Measurements from ENCODE around the gene ADGRG6. TPM values are rescaled to one million over a fixed set of nuclear protein-coding genes. Genes with fewer than 3 reads are reported as not detected.

The ADGRG6 gene
- total RNA-seq, 2 donors from 2014 or later, result 7.5 to 38.6 TPM

DNA sequence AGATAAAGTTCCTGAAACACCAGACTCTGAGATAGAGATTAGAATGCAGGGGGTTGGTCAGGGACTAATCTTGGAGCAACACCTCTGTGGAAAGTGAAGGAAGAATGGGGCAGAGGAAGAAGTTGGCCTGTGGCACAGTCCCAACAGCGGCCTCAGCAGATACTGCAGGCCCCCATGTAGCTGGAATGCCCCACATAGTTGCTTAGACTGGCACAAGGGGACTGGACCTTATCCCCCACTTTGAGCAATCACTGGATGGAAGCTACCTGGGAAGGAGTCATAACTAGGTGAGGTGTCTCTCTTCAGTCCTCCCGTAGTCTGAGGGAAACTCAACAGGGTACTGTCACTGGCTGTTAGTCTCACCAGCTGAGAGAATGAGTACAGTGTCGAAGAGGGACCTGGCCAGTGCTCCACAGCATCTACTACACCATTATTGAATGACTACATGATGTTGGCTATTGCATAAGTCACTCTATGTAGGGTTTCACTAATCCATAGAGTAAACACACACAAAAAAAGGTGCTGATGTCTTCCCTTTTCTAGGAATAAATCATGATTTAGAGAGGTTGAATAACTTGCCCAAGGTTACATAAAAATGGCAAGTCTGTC is 47.5 kb downstream of the ADGRG6 start:
- TF ChIP-seq, protein P1, sequence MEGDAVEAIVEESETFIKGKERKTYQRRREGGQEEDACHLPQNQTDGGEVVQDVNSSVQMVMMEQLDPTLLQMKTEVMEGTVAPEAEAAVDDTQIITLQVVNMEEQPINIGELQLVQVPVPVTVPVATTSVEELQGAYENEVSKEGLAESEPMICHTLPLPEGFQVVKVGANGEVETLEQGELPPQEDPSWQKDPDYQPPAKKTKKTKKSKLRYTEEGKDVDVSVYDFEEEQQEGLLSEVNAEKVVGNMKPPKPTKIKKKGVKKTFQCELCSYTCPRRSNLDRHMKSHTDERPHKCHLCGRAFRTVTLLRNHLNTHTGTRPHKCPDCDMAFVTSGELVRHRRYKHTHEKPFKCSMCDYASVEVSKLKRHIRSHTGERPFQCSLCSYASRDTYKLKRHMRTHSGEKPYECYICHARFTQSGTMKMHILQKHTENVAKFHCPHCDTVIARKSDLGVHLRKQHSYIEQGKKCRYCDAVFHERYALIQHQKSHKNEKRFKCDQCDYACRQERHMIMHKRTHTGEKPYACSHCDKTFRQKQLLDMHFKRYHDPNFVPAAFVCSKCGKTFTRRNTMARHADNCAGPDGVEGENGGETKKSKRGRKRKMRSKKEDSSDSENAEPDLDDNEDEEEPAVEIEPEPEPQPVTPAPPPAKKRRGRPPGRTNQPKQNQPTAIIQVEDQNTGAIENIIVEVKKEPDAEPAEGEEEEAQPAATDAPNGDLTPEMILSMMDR (IDR thresholded peaks at IDR 0.05), result no peak
- no peak for TF ChIP-seq POLR2A (IDR thresholded peaks at IDR 0.05)
- no peak for ATAC-seq
- H3K27me3 ChIP-seq, result no peaks in the 10 kb centered on the region
- no peak overlapping the region for H3K4me3 ChIP-seq
- H3K36me3 ChIP-seq (replicated peaks in 1 of 2; ENCODE audit: insufficient read depth in 1 of 2, low read depth in 2 of 2), result no peaks in the 10 kb centered on the region
- intact Hi-C loops (cut with DNase I), result no loop called here
- WGBS, 2 donors, result 75 to 76% methylated on average over 3 of the region's 3 CpGs
- H3K27ac ChIP-seq, result no peak overlapping the region
- H3K4me1 ChIP-seq, result no peaks in the 10 kb centered on the region
- H3K9me3 ChIP-seq, result peaks cover 0 to 4% (median 0%) of the 10 kb centered on the region in 3 donors
- no peak for DNase-seq

DNA sequence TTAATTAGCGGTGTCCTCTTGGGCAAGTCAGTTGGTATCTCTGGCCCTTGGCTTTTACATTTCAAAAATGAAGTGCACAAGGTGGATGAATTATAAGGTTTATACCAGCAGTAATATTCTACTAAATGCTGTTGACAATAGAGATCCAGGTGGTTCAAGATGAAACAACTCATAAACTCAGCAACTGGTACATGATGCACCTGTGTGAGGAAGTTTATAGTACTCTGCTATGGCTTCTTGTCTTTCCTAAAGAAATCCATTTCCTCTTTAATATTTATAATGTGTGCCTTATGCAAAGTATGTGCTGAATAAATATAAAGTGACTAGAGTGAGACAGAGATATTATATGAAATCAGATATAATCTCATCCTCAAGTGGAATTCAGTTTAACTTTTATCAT is 48.5 kb downstream of the ADGRG6 start:
- no peak for DNase-seq
- WGBS, 2 donors, result 93 to 96% methylated on average over 1 of the region's 1 CpG
- intact Hi-C loops (cut with DNase I), result no loop called here
- no peak for ATAC-seq
- Histone ChIP-seq H3K27ac (no peak overlapping the region), H3K9me3 (peaks cover 0 to 4% (median 0%) of the 10 kb centered on the region in 3 donors), H3K27me3 (no peaks in the 10 kb centered on the region), H3K4me3 (no peak overlapping the region), H3K36me3 (replicated peaks in 1 of 2; ENCODE audit: insufficient read depth in 1 of 2, low read depth in 2 of 2) (no peaks in the 10 kb centered on the region), H3K4me1 (no peaks in the 10 kb centered on the region)
- TF ChIP-seq, protein P1 (IDR thresholded peaks at IDR 0.05), result no peak
- TF ChIP-seq POLR2A (IDR thresholded peaks at IDR 0.05), result no peak

DNA sequence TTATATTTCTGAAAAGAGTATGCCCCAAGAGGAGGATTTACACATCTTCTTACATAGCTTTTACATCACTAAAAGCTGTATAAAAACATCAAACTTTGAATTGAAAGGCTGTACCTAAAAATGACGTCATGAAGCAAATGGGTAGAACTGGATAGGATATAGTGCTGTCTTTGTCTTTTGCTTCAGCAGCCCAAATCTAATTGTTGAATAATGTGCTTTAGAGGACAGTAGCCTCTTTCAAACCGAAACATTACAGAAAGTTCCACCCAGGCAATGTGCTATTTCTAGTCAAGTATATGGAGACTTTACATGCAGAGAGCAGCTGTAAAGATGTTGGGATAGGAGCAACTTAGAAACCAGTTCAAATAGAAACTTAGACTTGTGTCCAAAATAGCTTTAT is 51.9 kb downstream of the ADGRG6 start:
- H3K9me3 ChIP-seq, result peaks cover 0 to 4% (median 0%) of the 10 kb centered on the region in 3 donors
- ATAC-seq (no peak), DNase-seq (no peak)
- no peak overlapping the region for H3K27ac ChIP-seq
- 39 to 42% methylated on average over 2 of the region's 2 CpGs for WGBS, 2 donors
- no peak overlapping the region for H3K4me3 ChIP-seq
- TF ChIP-seq POLR2A (IDR thresholded peaks at IDR 0.05), result no peak
- TF ChIP-seq, protein P1 (IDR thresholded peaks at IDR 0.05), result no peak
- intact Hi-C loops (cut with DNase I), result no loop called here
- no peaks in the 10 kb centered on the region for H3K36me3 ChIP-seq (replicated peaks in 1 of 2; ENCODE audit: insufficient read depth in 1 of 2, low read depth in 2 of 2)
- no peaks in the 10 kb centered on the region for H3K4me1 ChIP-seq
- H3K27me3 ChIP-seq, result no peaks in the 10 kb centered on the region

DNA sequence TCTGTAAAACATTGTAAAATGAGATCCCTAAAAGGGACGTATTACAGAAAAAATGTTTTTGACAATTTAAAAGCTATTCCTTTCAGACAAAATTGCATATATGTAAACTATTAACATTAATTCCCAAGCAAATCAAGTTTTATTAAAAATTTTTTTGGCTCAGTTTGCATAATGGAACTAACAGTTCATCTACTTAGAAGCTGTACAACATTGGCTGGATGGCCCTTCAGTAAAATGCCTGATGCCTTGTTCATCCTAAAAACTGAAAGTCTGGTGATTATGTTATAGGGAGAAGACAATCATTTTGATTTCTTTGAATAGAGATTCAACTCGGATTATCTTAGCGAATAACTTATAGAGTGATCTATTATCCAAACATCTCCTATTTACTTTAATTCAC is 52.8 kb downstream of the ADGRG6 start:
- TF ChIP-seq, protein P1 (IDR thresholded peaks at IDR 0.05), result no peak
- TF ChIP-seq POLR2A (IDR thresholded peaks at IDR 0.05), result no peak
- Histone ChIP-seq H3K9me3 (peaks cover 0 to 4% (median 0%) of the 10 kb centered on the region in 3 donors), H3K27me3 (no peaks in the 10 kb centered on the region), H3K27ac (no peak overlapping the region), H3K36me3 (replicated peaks in 1 of 2; ENCODE audit: insufficient read depth in 1 of 2, low read depth in 2 of 2) (no peaks in the 10 kb centered on the region), H3K4me3 (no peak overlapping the region), H3K4me1 (no peaks in the 10 kb centered on the region)
- 71% methylated on average over 3 of the region's 3 CpGs for WGBS, 2 donors
- intact Hi-C loops (cut with DNase I), result no loop called here
- no peak for ATAC-seq
- DNase-seq, result no peak

DNA sequence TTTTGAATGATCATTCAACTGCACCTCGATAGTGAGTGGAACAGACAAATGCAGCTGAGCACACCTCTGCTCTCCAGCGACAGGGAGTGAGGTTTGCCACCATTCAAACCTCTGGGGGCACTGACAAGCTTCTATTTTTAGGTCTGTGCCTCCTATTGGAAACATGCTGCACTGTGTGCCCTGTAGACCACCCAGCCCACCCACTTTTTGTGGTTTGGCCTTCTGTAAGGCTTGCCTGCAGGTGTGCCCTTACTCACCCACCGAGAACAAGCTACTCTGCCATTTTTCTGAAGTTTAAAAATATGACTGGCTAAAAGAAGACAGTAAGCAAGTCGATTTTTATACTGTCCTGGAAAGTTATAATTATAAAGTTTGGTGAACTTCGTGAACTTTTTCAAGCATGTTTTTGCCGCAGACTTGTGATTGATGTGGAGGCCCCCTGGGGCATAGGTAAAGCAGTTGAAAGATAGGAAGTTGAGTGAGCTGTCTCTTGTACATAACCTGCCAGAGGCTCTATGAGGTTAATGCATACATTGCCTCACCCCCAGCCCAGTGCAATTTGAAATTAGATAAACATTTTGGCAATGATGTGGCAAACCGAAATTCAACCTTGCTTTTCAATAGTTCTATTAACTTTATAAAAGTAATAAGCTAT is 53.8 kb downstream of the ADGRG6 start:
- Histone ChIP-seq H3K27me3 (no peaks in the 10 kb centered on the region), H3K9me3 (peaks cover 0 to 4% (median 0%) of the 10 kb centered on the region in 3 donors), H3K27ac (no peak overlapping the region), H3K4me3 (no peak overlapping the region), H3K4me1 (no peaks in the 10 kb centered on the region), H3K36me3 (replicated peaks in 1 of 2; ENCODE audit: insufficient read depth in 1 of 2, low read depth in 2 of 2) (no peaks in the 10 kb centered on the region)
- DNase-seq, result no peak
- ATAC-seq, result no peak
- intact Hi-C loops (cut with DNase I), result no loop called here
- TF ChIP-seq, protein P1 (IDR thresholded peaks at IDR 0.05), result no peak
- TF ChIP-seq POLR2A (IDR thresholded peaks at IDR 0.05), result no peak
- 47 to 52% methylated on average over 7 of the region's 7 CpGs for WGBS, 2 donors

Data from body of pancreas (tissue), 4 donors.